Retinal pigment epithelial cell (primary cell): ENCODE results near the gene SHC2.
A peak's percentile ranks its signal among the peaks of the same experiment; 100 is the strongest.
"Not testable (repeated sequence)": the region's sequence is repeated elsewhere in the genome, so short reads cannot be mapped to it uniquely, and the experiment has no call there.

Experiments used
- DNase-seq: peaks from one replicate; pipeline ENCODE4 v3.0.0-alpha.2; 2010; ENCODE audit warnings: low read depth
- H3K4me3 ChIP-seq: 2 replicates; pipeline ENCODE4 v1.5.1; 2011; ENCODE audit warnings: mild to moderate bottlenecking, low read length, control low read depth, moderate library complexity
- CTCF ChIP-seq: conservative IDR thresholded peaks from 2 replicates; pipeline ENCODE4 v1.5.1; 2011; ENCODE audit warnings: low read depth, low read length, control low read depth, inconsistent platforms

SHC2 gene

GRCh38 chr19:482186-483041, 21.6 kb upstream of the SHC2 start:
- TF ChIP-seq CTCF = peak; percentile 17
- H3K4me3 ChIP-seq = no peak overlapping the region
- DNase-seq = no peak

- not testable (repeated sequence) for H3K4me3 ChIP-seq, DNase-seq
These were observed 20.3 kb upstream of the SHC2 start for GRCh38 chr19:481100-481499.

- DNase-seq = no peak
- peak; percentile 70 for TF ChIP-seq CTCF
- peak overlapping the region; percentile 20 for H3K4me3 ChIP-seq
These were observed 19.4 kb upstream of the SHC2 start for GRCh38 chr19:480016-480855.

GRCh38 chr19:478976-479375, 18.1 kb upstream of the SHC2 start:
- no peak for DNase-seq
- no peak for TF ChIP-seq CTCF
- no peak overlapping the region for H3K4me3 ChIP-seq

GRCh38 chr19:478236-478903, 17.5 kb upstream of the SHC2 start:
- no peak for DNase-seq
- TF ChIP-seq CTCF = no peak
- no peak overlapping the region for H3K4me3 ChIP-seq

- DNase-seq = no peak
- no peak for TF ChIP-seq CTCF
- no peak overlapping the region for H3K4me3 ChIP-seq
These were observed 14.5 kb upstream of the SHC2 start for GRCh38 chr19:475360-475759.
